ENCODE results near the gene GPRIN3.
A peak's percentile ranks its signal among the peaks of the same experiment; 100 is the strongest.
"Not testable (repeated sequence)": the region's sequence is repeated elsewhere in the genome, so short reads cannot be mapped to it uniquely, and the experiment has no call there.

Gene GPRIN3

DNA sequence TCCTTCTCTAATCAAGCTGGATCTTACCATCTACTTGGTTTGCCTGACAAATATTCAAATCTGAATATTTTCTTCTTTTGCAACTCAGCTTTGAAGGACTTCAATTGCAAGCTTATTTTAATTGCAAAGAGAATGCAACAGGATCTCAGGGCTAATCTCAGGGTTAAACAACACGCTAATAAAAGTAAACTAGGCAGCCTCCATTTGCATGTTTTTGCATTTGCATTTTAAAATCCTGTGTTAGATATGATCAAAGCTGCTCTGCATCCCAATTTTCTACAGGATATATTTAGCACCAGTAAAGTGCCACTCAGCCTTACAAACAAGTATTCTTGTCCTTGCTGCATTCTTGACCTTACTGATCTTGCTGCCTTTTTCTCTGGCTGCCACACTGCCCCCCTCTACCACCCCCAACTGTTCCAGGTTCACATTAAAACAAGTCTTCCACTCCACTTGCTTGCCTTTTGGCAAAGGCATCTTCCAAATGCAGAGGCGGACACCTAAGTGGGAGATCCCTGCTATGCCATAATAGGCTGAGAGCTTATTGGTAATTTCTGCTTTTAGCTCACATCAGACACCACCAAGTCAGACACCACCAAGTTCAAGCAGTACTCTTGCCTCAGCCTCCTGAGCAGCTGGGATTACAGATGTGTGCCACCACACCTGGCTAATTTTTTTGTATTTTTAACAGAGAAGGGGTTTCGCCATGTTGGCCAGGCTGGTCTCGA, 48.1 kb downstream of the GPRIN3 start:
- H3K9me3 Mint-ChIP-seq: peaks cover 14% of the 10 kb centered on the region

DNA sequence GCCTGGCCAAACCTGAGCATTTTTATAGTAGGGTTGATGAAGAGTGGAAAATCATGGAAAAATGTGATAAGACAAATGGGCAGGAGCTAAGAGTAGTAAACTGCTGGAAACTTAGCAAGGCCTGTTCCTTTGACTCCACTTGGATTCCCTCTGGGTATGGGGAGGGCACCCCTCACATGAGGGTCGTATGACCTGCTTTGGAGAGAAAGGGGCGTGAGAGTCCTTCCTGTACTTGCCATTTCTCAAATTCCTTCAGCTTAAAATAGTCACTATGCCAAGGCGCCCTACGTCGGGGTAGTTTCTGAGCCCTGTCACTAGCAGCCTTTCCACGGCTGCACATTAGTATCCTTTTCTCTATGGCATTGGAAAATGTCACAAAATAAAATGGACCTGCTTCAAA, 49.1 kb downstream of the GPRIN3 start:
- no peak for DNase-seq
- Mint-ChIP-seq H3K4me3 (no peak overlapping the region), H3K36me3 (ENCODE audit: low read depth) (no peaks in the 10 kb centered on the region), H3K9me3 (peaks cover 7% of the 10 kb centered on the region), H3K4me1 (peaks cover 8% of the 10 kb centered on the region), H3K27me3 (ENCODE audit: low read depth, poor library complexity) (peaks cover 3% of the 10 kb centered on the region), H3K27ac (no peak overlapping the region)
- TF ChIP-seq, protein P1, sequence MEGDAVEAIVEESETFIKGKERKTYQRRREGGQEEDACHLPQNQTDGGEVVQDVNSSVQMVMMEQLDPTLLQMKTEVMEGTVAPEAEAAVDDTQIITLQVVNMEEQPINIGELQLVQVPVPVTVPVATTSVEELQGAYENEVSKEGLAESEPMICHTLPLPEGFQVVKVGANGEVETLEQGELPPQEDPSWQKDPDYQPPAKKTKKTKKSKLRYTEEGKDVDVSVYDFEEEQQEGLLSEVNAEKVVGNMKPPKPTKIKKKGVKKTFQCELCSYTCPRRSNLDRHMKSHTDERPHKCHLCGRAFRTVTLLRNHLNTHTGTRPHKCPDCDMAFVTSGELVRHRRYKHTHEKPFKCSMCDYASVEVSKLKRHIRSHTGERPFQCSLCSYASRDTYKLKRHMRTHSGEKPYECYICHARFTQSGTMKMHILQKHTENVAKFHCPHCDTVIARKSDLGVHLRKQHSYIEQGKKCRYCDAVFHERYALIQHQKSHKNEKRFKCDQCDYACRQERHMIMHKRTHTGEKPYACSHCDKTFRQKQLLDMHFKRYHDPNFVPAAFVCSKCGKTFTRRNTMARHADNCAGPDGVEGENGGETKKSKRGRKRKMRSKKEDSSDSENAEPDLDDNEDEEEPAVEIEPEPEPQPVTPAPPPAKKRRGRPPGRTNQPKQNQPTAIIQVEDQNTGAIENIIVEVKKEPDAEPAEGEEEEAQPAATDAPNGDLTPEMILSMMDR (IDR thresholded peaks at IDR 0.05): no peak

More for the DNA sequence above, 48.1 kb downstream of the GPRIN3 start:
- Mint-ChIP-seq H3K36me3 (ENCODE audit: low read depth) (no peaks in the 10 kb centered on the region), H3K4me1 (peaks cover 15% of the 10 kb centered on the region), H3K27ac (no peak overlapping the region), H3K27me3 (ENCODE audit: low read depth, poor library complexity) (peaks cover 3% of the 10 kb centered on the region), H3K4me3 (no peak overlapping the region)
- DNase-seq: no peak
- TF ChIP-seq, protein P1 (IDR thresholded peaks at IDR 0.05): no peak

- H3K4me3 Mint-ChIP-seq: no peak overlapping the region
- no peak overlapping the region for H3K27ac Mint-ChIP-seq
- TF ChIP-seq, protein P1 (IDR thresholded peaks at IDR 0.05): no peak
- peaks cover 3% of the 10 kb centered on the region for H3K9me3 Mint-ChIP-seq
- no peaks in the 10 kb centered on the region for H3K4me1 Mint-ChIP-seq
- no peak for DNase-seq
- H3K27me3 Mint-ChIP-seq (ENCODE audit: low read depth, poor library complexity): peaks cover 3% of the 10 kb centered on the region
- H3K36me3 Mint-ChIP-seq (ENCODE audit: low read depth): no peaks in the 10 kb centered on the region
Measured at GRCh38 chr4:89257376-89257775, 50.2 kb downstream of the GPRIN3 start.

- no peaks in the 10 kb centered on the region for H3K4me1 Mint-ChIP-seq
- H3K27ac Mint-ChIP-seq: no peak overlapping the region
- DNase-seq: no peak
- no peaks in the 10 kb centered on the region for H3K36me3 Mint-ChIP-seq (ENCODE audit: low read depth)
- TF ChIP-seq, protein P1 (IDR thresholded peaks at IDR 0.05): no peak
- peaks cover 3% of the 10 kb centered on the region for H3K27me3 Mint-ChIP-seq (ENCODE audit: low read depth, poor library complexity)
- H3K4me3 Mint-ChIP-seq: no peak overlapping the region
- peaks cover 3% of the 10 kb centered on the region for H3K9me3 Mint-ChIP-seq
Measured at GRCh38 chr4:89256203-89256800, 51.3 kb downstream of the GPRIN3 start.

DNA sequence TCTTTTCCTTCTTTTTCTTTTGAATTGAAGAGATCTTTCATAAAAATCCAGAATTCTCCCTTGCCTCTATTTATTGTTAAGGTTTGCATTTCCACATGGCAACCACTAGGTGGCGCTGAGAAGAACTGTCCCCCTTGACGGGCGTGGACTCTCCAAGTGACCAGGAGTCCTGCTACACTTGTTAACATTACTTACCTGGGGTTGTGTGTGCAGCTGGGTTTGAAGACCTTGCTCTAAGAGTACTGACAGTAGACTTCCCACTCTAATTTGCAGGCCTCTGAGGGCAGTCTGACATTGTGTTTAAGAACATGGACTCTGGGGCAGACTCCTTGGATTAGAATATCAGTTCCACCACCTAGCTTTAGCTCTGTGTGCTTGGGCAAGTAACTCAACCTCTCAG, 52.8 kb downstream of the GPRIN3 start:
- peak; percentile 13 for DNase-seq
- TF ChIP-seq, protein P1 (IDR thresholded peaks at IDR 0.05): peak; percentile 63
- peaks cover 3% of the 10 kb centered on the region for H3K9me3 Mint-ChIP-seq
- H3K36me3 Mint-ChIP-seq (ENCODE audit: low read depth): no peaks in the 10 kb centered on the region
- H3K4me1 Mint-ChIP-seq: peaks cover 2% of the 10 kb centered on the region
- no peak overlapping the region for H3K4me3 Mint-ChIP-seq
- H3K27me3 Mint-ChIP-seq (ENCODE audit: low read depth, poor library complexity): peaks cover 3% of the 10 kb centered on the region
- no peak overlapping the region for H3K27ac Mint-ChIP-seq

GRCh38 chr4:89254347-89254746, 53.3 kb downstream of the GPRIN3 start:
- not testable (repeated sequence) for H3K4me1 Mint-ChIP-seq; H3K27ac Mint-ChIP-seq; H3K36me3 Mint-ChIP-seq (ENCODE audit: low read depth)

More at GRCh38 chr4:89254347-89254746, 53.3 kb downstream of the GPRIN3 start:
- H3K27me3 Mint-ChIP-seq (ENCODE audit: low read depth, poor library complexity); H3K9me3 Mint-ChIP-seq; H3K4me3 Mint-ChIP-seq; DNase-seq: not testable (repeated sequence)
